Nephron progenitor cell (in vitro differentiated cells): ENCODE measurements around the gene CAMK1D.

Experiments
- DNase-seq: peaks from one replicate; pipeline ENCODE4 v3.0.0; 2021
- H3K27ac Mint-ChIP-seq: 2 replicates; pipeline ENCODE4 v1.8.0; 2021; ENCODE audit warnings: mild to moderate bottlenecking, moderate library complexity, mixed read lengths
- H3K27me3 Mint-ChIP-seq: 2 replicates; pipeline ENCODE4 v1.8.0; 2021; ENCODE audit warnings: mild to moderate bottlenecking, low read depth, mixed read lengths; ENCODE audit not compliant: poor library complexity
- H3K36me3 Mint-ChIP-seq: 2 replicates; pipeline ENCODE4 v1.8.0; 2021; ENCODE audit warnings: low read depth, mixed read lengths
- H3K4me1 Mint-ChIP-seq: 2 replicates; pipeline ENCODE4 v1.8.0; 2021; ENCODE audit warnings: mixed read lengths
- H3K4me3 Mint-ChIP-seq: 2 replicates; pipeline ENCODE4 v1.8.0; 2021; ENCODE audit warnings: mild to moderate bottlenecking, moderate library complexity, mixed read lengths
- H3K9me3 Mint-ChIP-seq: 2 replicates; pipeline ENCODE4 v1.8.0; 2021; ENCODE audit warnings: mild to moderate bottlenecking, moderate library complexity, mixed read lengths
- CTCF ChIP-seq: fragments of 200-600 bp; sonication (generic); IDR thresholded peaks from 2 replicates; pipeline ENCODE4 v1.5.0; 2021; ENCODE audit warnings: antibody characterized with exemption

The CAMK1D gene

DNA sequence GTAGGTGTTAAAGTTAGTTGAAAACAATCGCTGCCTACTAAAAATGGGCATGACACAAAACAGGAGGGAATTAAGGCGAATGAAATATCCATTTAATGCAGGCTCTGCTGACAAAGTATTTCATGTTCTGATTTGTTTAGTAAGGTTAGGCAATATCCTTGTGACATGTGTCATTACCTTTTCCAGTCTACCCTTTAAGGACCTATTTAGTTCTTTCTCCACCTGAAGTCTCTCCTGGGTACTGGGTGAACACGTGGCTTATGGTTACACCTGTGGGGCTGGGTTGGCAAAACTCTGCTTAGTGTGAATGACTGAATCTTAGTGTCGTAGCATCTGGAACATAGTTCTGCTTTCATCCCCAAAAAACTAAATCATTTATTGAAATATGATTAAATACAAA is 338.6 kb downstream of the CAMK1D start:
- no peaks in the 10 kb centered on the region for H3K36me3 Mint-ChIP-seq
- TF ChIP-seq CTCF: no peak
- no peak overlapping the region for H3K4me3 Mint-ChIP-seq
- peaks cover 21% of the 10 kb centered on the region for H3K4me1 Mint-ChIP-seq
- H3K27me3 Mint-ChIP-seq: peaks cover 2% of the 10 kb centered on the region
- H3K9me3 Mint-ChIP-seq: no peaks in the 10 kb centered on the region
- DNase-seq: no peak
- H3K27ac Mint-ChIP-seq: no peak overlapping the region

- Mint-ChIP-seq H3K36me3 (no peaks in the 10 kb centered on the region), H3K27ac (peak overlapping the region; percentile 64), H3K4me3 (no peak overlapping the region), H3K4me1 (peaks cover 21% of the 10 kb centered on the region), H3K27me3 (peaks cover 2% of the 10 kb centered on the region), H3K9me3 (no peaks in the 10 kb centered on the region)
- no peak for TF ChIP-seq CTCF
- DNase-seq: no peak
Measured at GRCh38 chr10:12689893-12690292, 340.5 kb downstream of the CAMK1D start.

GRCh38 chr10:12690525-12691126 is 341.3 kb downstream of the CAMK1D start:
- no peak for TF ChIP-seq CTCF
- H3K4me3 Mint-ChIP-seq: peak overlapping the region; percentile 12
- H3K27ac Mint-ChIP-seq: peak overlapping the region; percentile 64
- peaks cover 21% of the 10 kb centered on the region for H3K4me1 Mint-ChIP-seq
- H3K9me3 Mint-ChIP-seq: no peaks in the 10 kb centered on the region
- no peaks in the 10 kb centered on the region for H3K36me3 Mint-ChIP-seq
- no peaks in the 10 kb centered on the region for H3K27me3 Mint-ChIP-seq
- DNase-seq: no peak

- Mint-ChIP-seq H3K4me3 (no peak overlapping the region), H3K27ac (no peak overlapping the region), H3K4me1 (peaks cover 21% of the 10 kb centered on the region), H3K36me3 (no peaks in the 10 kb centered on the region), H3K9me3 (no peaks in the 10 kb centered on the region), H3K27me3 (no peaks in the 10 kb centered on the region)
- no peak for DNase-seq
- no peak for TF ChIP-seq CTCF
Measured at GRCh38 chr10:12691596-12691995, 342.2 kb downstream of the CAMK1D start.

DNA sequence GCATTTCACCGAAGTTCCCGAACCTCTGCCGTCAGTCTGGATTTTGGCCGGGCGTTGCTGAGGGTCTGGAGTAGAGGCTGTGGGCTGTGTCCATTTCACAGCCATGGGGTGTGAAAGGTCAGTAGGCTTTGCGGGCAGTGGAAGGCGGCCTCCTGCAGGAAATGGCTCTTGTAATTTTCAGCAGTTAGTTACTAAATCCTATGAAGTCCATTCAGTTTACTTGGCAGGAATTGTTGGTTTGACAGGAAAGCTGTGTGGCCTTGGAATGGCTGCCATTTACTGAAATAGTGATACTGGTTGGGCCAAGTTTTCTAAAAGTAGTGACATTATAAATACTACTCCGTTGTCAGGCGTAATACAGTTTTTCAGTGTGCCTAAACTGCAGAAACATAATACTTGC is 348.4 kb downstream of the CAMK1D start:
- Mint-ChIP-seq H3K36me3 (no peaks in the 10 kb centered on the region), H3K27me3 (no peaks in the 10 kb centered on the region), H3K4me1 (no peaks in the 10 kb centered on the region), H3K27ac (no peak overlapping the region), H3K9me3 (no peaks in the 10 kb centered on the region), H3K4me3 (no peak overlapping the region)
- no peak for TF ChIP-seq CTCF
- no peak for DNase-seq

GRCh38 chr10:12699258-12699700 is 349.9 kb downstream of the CAMK1D start:
- no peak for TF ChIP-seq CTCF
- no peak for DNase-seq

More at GRCh38 chr10:12699258-12699700, 349.9 kb downstream of the CAMK1D start:
- Mint-ChIP-seq H3K27me3 (no peaks in the 10 kb centered on the region), H3K4me3 (no peak overlapping the region), H3K9me3 (no peaks in the 10 kb centered on the region), H3K4me1 (no peaks in the 10 kb centered on the region), H3K36me3 (no peaks in the 10 kb centered on the region), H3K27ac (no peak overlapping the region)
